Effector memory CD8-positive, alpha-beta T cell (primary cell): ENCODE data around the gene TTLL13.
"Not testable (repeated sequence)": the region's sequence is repeated elsewhere in the genome, so short reads cannot be mapped to it uniquely, and the experiment has no call there.

Source experiments
- ATAC-seq: fragments of 150-1000 bp; cut with Tn5 transposase; replicated peaks from 2 replicates; pipeline ENCODE4 v1.10.0; 2021; ENCODE audit warnings: mild to moderate bottlenecking, moderate library complexity
- DNase-seq, 3 experiments: peaks; one replicate each; pipeline ENCODE4 v3.0.0; 2021
- H3K27ac Mint-ChIP-seq, 2 donors: one replicate each; pipeline ENCODE4 v1.8.0; 2022; ENCODE audit warnings: mild to moderate bottlenecking in 2 of 2, mixed read lengths in 2 of 2, moderate library complexity in 2 of 2
- H3K27me3 Mint-ChIP-seq, 2 donors: one replicate each; pipeline ENCODE4 v1.8.0; 2022; ENCODE audit warnings: mixed read lengths in 2 of 2
- H3K36me3 Mint-ChIP-seq: one replicate; pipeline ENCODE4 v1.8.0; 2022; ENCODE audit warnings: mild to moderate bottlenecking, moderate library complexity, mixed read lengths; ENCODE audit not compliant: insufficient read depth
- H3K4me1 Mint-ChIP-seq, 2 donors: one replicate each; pipeline ENCODE4 v1.8.0; 2022; ENCODE audit warnings: low read depth in 2 of 2, mixed read lengths in 2 of 2
- H3K4me3 Mint-ChIP-seq, 2 donors: one replicate each; pipeline ENCODE4 v1.8.0; 2022; ENCODE audit warnings: mild to moderate bottlenecking in 2 of 2, mixed read lengths in 2 of 2, moderate library complexity in 2 of 2
- H3K9me3 Mint-ChIP-seq, 2 donors: one replicate each; pipeline ENCODE4 v1.8.0; 2022; ENCODE audit warnings: mixed read lengths in 2 of 2

TTLL13 gene

GRCh38 chr15:90293040-90293810 is 43.9 kb downstream of the TTLL13 start:
- not testable (repeated sequence) for H3K36me3 Mint-ChIP-seq, H3K4me1 Mint-ChIP-seq, H3K9me3 Mint-ChIP-seq, H3K4me3 Mint-ChIP-seq
- Mint-ChIP-seq H3K27me3 (peaks cover 7 to 18% of the 10 kb centered on the region in 2 donors), H3K27ac (peak overlapping the region in 1 of 2 donors; percentile 51)
- ATAC-seq (peak; percentile 59), DNase-seq (peak; percentile 66 to 76 (median 67))

GRCh38 chr15:90294159-90294558 is 44.8 kb downstream of the TTLL13 start:
- Mint-ChIP-seq H3K4me1 (peaks cover 5 to 7% of the 10 kb centered on the region in 2 donors), H3K9me3 (no peaks in the 10 kb centered on the region), H3K27me3 (peaks cover 7 to 18% of the 10 kb centered on the region in 2 donors), H3K4me3 (no peak overlapping the region), H3K27ac (no peak overlapping the region), H3K36me3 (no peaks in the 10 kb centered on the region)
- DNase-seq, result no peak
- ATAC-seq, result no peak

GRCh38 chr15:90294601-90295269 is 45.4 kb downstream of the TTLL13 start:
- Mint-ChIP-seq H3K27me3 (peaks cover 7 to 18% of the 10 kb centered on the region in 2 donors), H3K36me3 (no peaks in the 10 kb centered on the region), H3K27ac (no peak overlapping the region), H3K4me1 (peaks cover 5 to 7% of the 10 kb centered on the region in 2 donors), H3K4me3 (no peak overlapping the region), H3K9me3 (no peaks in the 10 kb centered on the region)
- no peak for ATAC-seq
- no peak for DNase-seq

- no peak for DNase-seq
Observed at GRCh38 chr15:90295270-90295648, 45.9 kb downstream of the TTLL13 start.

GRCh38 chr15:90296316-90296884 is 47.0 kb downstream of the TTLL13 start:
- ATAC-seq, H3K9me3 Mint-ChIP-seq, H3K27ac Mint-ChIP-seq, DNase-seq, H3K36me3 Mint-ChIP-seq, H3K4me3 Mint-ChIP-seq: not testable (repeated sequence)
- Mint-ChIP-seq H3K27me3 (peaks cover 7 to 18% of the 10 kb centered on the region in 2 donors), H3K4me1 (peaks cover 10 to 12% of the 10 kb centered on the region in 2 donors)

More at GRCh38 chr15:90295270-90295648, 45.9 kb downstream of the TTLL13 start:
- Mint-ChIP-seq H3K4me3 (no peak overlapping the region), H3K27ac (no peak overlapping the region), H3K27me3 (peaks cover 7 to 18% of the 10 kb centered on the region in 2 donors), H3K36me3 (no peaks in the 10 kb centered on the region), H3K4me1 (peaks cover 5 to 7% of the 10 kb centered on the region in 2 donors), H3K9me3 (no peaks in the 10 kb centered on the region)
- no peak for ATAC-seq

- Mint-ChIP-seq H3K4me3 (no peak overlapping the region), H3K27me3 (peaks cover 7 to 18% of the 10 kb centered on the region in 2 donors), H3K9me3 (no peaks in the 10 kb centered on the region), H3K4me1 (peaks cover 10 to 12% of the 10 kb centered on the region in 2 donors), H3K27ac (no peak overlapping the region), H3K36me3 (no peaks in the 10 kb centered on the region)
- ATAC-seq (no peak), DNase-seq (no peak)
Observed at GRCh38 chr15:90297021-90297420, 47.7 kb downstream of the TTLL13 start.

- Mint-ChIP-seq H3K9me3 (no peaks in the 10 kb centered on the region), H3K4me3 (no peak overlapping the region), H3K27ac (no peak overlapping the region), H3K4me1 (peaks cover 5% of the 10 kb centered on the region in 2 donors), H3K27me3 (no peaks in the 10 kb centered on the region), H3K36me3 (peaks cover 3% of the 10 kb centered on the region)
- ATAC-seq (no peak), DNase-seq (no peak)
Observed at GRCh38 chr15:90300541-90300940, 51.2 kb downstream of the TTLL13 start.

- ATAC-seq, result peak; percentile 49
- no peak overlapping the region for H3K27ac Mint-ChIP-seq
- peak; percentile 55 to 59 (median 58) for DNase-seq
- no peaks in the 10 kb centered on the region for H3K9me3 Mint-ChIP-seq
- H3K4me3 Mint-ChIP-seq, result no peak overlapping the region
- H3K4me1 Mint-ChIP-seq, result peaks cover 7 to 10% of the 10 kb centered on the region in 2 donors
- H3K36me3 Mint-ChIP-seq, result peaks cover 3% of the 10 kb centered on the region
- H3K27me3 Mint-ChIP-seq, result no peaks in the 10 kb centered on the region
Observed at GRCh38 chr15:90300988-90301706, 51.8 kb downstream of the TTLL13 start.

GRCh38 chr15:90301707-90302300 is 52.4 kb downstream of the TTLL13 start:
- peaks cover 11 to 16% of the 10 kb centered on the region in 2 donors for H3K4me1 Mint-ChIP-seq
- H3K9me3 Mint-ChIP-seq, result no peaks in the 10 kb centered on the region
- ATAC-seq (no peak), DNase-seq (no peak)
- H3K4me3 Mint-ChIP-seq, result no peak overlapping the region
- peaks cover 3% of the 10 kb centered on the region for H3K36me3 Mint-ChIP-seq
- no peaks in the 10 kb centered on the region for H3K27me3 Mint-ChIP-seq
- H3K27ac Mint-ChIP-seq, result no peak overlapping the region

GRCh38 chr15:90305355-90305754 is 56.0 kb downstream of the TTLL13 start:
- peak overlapping the region; percentile 46 to 95 for H3K27ac Mint-ChIP-seq
- DNase-seq, H3K36me3 Mint-ChIP-seq, H3K4me3 Mint-ChIP-seq, ATAC-seq, H3K27me3 Mint-ChIP-seq, H3K9me3 Mint-ChIP-seq: not testable (repeated sequence)
- peaks cover 14 to 26% of the 10 kb centered on the region in 2 donors for H3K4me1 Mint-ChIP-seq

GRCh38 chr15:90305932-90306331 is 56.6 kb downstream of the TTLL13 start:
- peaks cover 3% of the 10 kb centered on the region for H3K36me3 Mint-ChIP-seq
- no peaks in the 10 kb centered on the region for H3K27me3 Mint-ChIP-seq
- ATAC-seq, result peak; percentile 42
- H3K4me3 Mint-ChIP-seq, result peak overlapping the region; percentile 28 to 73
- DNase-seq, result no peak
- H3K4me1 Mint-ChIP-seq, result peaks cover 14 to 26% of the 10 kb centered on the region in 2 donors
- H3K27ac Mint-ChIP-seq, result peak overlapping the region; percentile 46 to 95
- no peaks in the 10 kb centered on the region for H3K9me3 Mint-ChIP-seq

GRCh38 chr15:90306560-90306959 is 57.2 kb downstream of the TTLL13 start:
- H3K4me3 Mint-ChIP-seq, result peak overlapping the region; percentile 28 to 73
- ATAC-seq (peak; percentile 92), DNase-seq (peak in 1 of 3 experiments; percentile 16)
- no peaks in the 10 kb centered on the region for H3K27me3 Mint-ChIP-seq
- no peaks in the 10 kb centered on the region for H3K9me3 Mint-ChIP-seq
- peaks cover 10 to 20% of the 10 kb centered on the region in 2 donors for H3K4me1 Mint-ChIP-seq
- peak overlapping the region; percentile 46 to 95 for H3K27ac Mint-ChIP-seq
- H3K36me3 Mint-ChIP-seq, result peaks cover 3% of the 10 kb centered on the region

GRCh38 chr15:90307661-90308060 is 58.3 kb downstream of the TTLL13 start:
- Mint-ChIP-seq H3K27ac (no peak overlapping the region), H3K36me3 (peaks cover 3% of the 10 kb centered on the region), H3K9me3 (no peaks in the 10 kb centered on the region), H3K4me3 (no peak overlapping the region), H3K4me1 (peaks cover 10 to 20% of the 10 kb centered on the region in 2 donors), H3K27me3 (no peaks in the 10 kb centered on the region)
- ATAC-seq (no peak), DNase-seq (no peak)
